HG03175 (cell line): Measurements from ENCODE around the gene TNFRSF18.

Source experiments
- ATAC-seq: cut with Tn5 transposase; IDR thresholded peaks from one replicate; pipeline ENCODE4 v1.9.1; 2021; ENCODE audit warnings: mild to moderate bottlenecking, moderate library complexity; ENCODE audit not compliant: unreplicated experiment

Gene TNFRSF18

GRCh38 chr1:1213345-1214265 is 7.2 kb upstream of the TNFRSF18 start, which contains the start of gene TNFRSF4:
TNFRSF4 (minus strand) TSS chr1:1214153; CDS start chr1:1214127, 26 bp downstream.
- ATAC-seq, result no peak

- ATAC-seq, result no peak
These were observed 6.5 kb upstream of the TNFRSF18 start for GRCh38 chr1:1212780-1213344.

GRCh38 chr1:1211541-1212441 is 5.4 kb upstream of the TNFRSF18 start:
- no peak for ATAC-seq

- ATAC-seq, result no peak
These were observed 4.5 kb upstream of the TNFRSF18 start for GRCh38 chr1:1210726-1211540.

GRCh38 chr1:1208713-1209433 is 2.5 kb upstream of the TNFRSF18 start:
- ATAC-seq, result no peak

- ATAC-seq, result no peak
These were observed 1.1 kb upstream of the TNFRSF18 start for GRCh38 chr1:1207571-1207892.

- ATAC-seq, result no peak
These were observed 657 bp upstream of the TNFRSF18 start for GRCh38 chr1:1206966-1207531.

- ATAC-seq, result no peak
These were observed 520 bp downstream of the TNFRSF18 start for GRCh38 chr1:1205769-1206375.

GRCh38 chr1:1204998-1205768 is 1.2 kb downstream of the TNFRSF18 start:
- ATAC-seq, result no peak

GRCh38 chr1:1204425-1204920 is 1.9 kb downstream of the TNFRSF18 start:
- no peak for ATAC-seq

- no peak for ATAC-seq
These were observed 2.6 kb downstream of the TNFRSF18 start for GRCh38 chr1:1203561-1204424.

GRCh38 chr1:1202831-1203560 is 3.4 kb downstream of the TNFRSF18 start:
- ATAC-seq, result no peak

GRCh38 chr1:1200876-1201810 is 5.2 kb downstream of the TNFRSF18 start:
- ATAC-seq, result no peak

- ATAC-seq, result no peak
These were observed 6.2 kb downstream of the TNFRSF18 start for GRCh38 chr1:1199961-1200875.
